Fibroblast of the aortic adventitia (primary cell): ENCODE results near the gene FHIT. TPM values are rescaled to one million over a fixed set of nuclear protein-coding genes. Genes with fewer than 3 reads are reported as not detected.

Experiments used
- DNase-seq: peaks from one replicate; pipeline ENCODE4 v3.0.0-alpha.2; 2010; ENCODE audit warnings: low read depth
- H3K4me3 ChIP-seq: 2 replicates; pipeline ENCODE4 v1.5.1; 2011; ENCODE audit warnings: low read depth, mild to moderate bottlenecking, control low read depth, low read length, moderate library complexity
- total RNA-seq: library from RNA; depleted of rRNA; stranded (reverse); fragments of >200 nt; gene quantifications from 2 replicates; pipeline ENCODE4 v1.2.3, GENCODE V29; 2012; ENCODE audit warnings: low replicate concordance
- TF ChIP-seq, protein P1 (sequence below): IDR thresholded peaks from 2 replicates; pipeline ENCODE4 v1.5.1; 2011; ENCODE audit warnings: mild to moderate bottlenecking, low read length, control low read depth, inconsistent platforms; ENCODE audit not compliant: insufficient read depth

The FHIT gene
- total RNA-seq, 1 donor, result 1.5 TPM

DNA sequence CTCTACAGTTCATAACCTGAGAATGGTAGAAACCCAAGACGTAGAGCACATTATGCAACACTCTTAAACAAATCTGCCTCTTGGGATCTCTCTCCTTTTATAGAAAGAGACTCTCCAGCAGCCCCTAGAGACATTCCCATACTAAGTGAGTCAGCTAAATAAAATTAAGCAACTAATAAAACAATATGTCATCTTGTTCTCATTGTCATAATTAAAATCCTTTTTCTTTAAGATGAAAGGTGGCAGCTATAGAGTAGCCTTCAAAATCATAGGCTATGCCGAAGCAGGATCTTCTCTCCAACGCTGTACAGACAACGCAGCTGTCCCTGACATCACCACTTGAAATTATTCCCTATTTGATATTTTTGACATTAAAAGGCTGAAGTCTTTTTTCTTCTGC lies 790.0 kb downstream of the FHIT start:
- DNase-seq, result no peak

DNA sequence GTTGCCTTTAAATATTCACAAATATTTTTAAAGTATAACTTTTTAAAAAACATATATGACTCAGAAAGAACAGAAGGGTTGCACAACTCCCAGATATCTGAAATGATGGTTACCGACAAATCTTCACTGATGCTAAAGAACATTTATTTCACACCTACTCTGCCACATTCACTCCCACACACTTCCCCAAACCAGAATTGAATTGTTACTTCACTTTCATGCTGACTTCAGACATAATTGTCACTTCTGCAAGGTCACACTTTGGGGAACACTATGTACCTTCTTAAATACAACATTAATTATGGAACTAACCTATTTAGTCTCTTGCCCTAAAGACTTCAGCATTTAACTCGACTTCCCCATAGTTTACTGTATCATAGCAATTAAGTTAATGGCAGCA lies 795.1 kb downstream of the FHIT start:
- DNase-seq, result no peak
- TF ChIP-seq, protein P1, sequence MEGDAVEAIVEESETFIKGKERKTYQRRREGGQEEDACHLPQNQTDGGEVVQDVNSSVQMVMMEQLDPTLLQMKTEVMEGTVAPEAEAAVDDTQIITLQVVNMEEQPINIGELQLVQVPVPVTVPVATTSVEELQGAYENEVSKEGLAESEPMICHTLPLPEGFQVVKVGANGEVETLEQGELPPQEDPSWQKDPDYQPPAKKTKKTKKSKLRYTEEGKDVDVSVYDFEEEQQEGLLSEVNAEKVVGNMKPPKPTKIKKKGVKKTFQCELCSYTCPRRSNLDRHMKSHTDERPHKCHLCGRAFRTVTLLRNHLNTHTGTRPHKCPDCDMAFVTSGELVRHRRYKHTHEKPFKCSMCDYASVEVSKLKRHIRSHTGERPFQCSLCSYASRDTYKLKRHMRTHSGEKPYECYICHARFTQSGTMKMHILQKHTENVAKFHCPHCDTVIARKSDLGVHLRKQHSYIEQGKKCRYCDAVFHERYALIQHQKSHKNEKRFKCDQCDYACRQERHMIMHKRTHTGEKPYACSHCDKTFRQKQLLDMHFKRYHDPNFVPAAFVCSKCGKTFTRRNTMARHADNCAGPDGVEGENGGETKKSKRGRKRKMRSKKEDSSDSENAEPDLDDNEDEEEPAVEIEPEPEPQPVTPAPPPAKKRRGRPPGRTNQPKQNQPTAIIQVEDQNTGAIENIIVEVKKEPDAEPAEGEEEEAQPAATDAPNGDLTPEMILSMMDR, result no peak
- no peak overlapping the region for H3K4me3 ChIP-seq

More for the DNA sequence above, 790.0 kb downstream of the FHIT start:
- TF ChIP-seq, protein P1, result no peak
- no peak overlapping the region for H3K4me3 ChIP-seq

DNA sequence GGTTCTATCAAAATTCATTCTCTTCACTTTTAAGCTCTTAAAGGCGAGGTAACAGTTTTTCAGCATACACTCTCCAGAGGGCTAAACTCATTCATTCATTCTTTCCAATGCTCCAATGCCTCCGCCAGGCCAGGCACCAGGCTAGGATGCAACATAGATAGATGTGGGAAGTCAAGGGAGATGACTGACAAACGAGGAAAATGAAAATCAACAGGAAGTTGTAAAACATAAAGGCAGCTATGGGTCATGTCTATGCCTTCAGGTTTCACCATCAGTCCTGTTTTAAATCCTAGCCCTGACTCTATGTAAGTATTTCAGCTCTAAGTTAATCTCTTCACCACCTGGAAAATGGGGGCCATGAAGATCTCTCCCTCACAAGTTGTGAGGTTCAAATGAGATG lies 797.9 kb downstream of the FHIT start:
- TF ChIP-seq, protein P1, result no peak
- no peak for DNase-seq
- no peak overlapping the region for H3K4me3 ChIP-seq

DNA sequence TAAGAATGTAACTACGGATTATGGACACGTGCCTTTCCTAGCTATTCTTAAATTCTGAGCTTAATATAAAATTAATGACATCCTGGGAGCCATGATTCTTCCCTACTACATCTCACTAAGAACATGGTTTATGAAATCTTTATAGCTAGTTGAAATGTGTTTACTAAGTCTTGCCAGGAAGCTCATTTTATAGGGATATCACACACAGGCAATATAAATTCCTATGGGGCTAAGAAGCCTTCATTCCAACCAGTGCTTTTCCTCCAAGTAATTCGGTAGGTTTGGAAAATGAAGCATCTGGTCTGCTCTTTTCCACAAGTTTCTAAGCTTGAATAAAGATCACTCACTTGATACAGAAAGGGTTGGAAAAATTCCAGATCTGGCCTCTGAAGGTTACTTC lies 802.6 kb downstream of the FHIT start:
- TF ChIP-seq, protein P1, result no peak
- no peak for DNase-seq

DNA sequence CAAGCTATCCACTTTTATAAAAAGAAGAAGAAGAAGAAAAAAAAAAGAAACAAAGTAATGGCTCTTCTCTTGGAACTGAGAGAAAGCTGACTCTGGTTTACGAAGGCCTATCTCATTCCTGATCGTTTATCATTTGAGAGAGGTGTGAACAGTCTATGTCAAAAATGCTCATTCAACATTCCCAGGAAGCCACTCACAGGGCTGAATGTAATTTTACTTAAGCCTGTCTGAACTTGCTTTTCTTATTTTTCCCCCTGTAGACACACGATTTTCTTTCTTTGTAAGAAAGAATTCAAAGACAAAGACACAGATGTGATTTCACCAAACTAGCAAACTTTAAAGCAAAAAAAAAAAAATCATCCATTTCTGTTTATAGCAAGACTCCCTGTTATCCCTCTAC lies 805.8 kb downstream of the FHIT start:
- TF ChIP-seq, protein P1, result no peak
- DNase-seq, result no peak
- no peak overlapping the region for H3K4me3 ChIP-seq

More for the DNA sequence above, 802.6 kb downstream of the FHIT start:
- H3K4me3 ChIP-seq, result no peak overlapping the region

DNA sequence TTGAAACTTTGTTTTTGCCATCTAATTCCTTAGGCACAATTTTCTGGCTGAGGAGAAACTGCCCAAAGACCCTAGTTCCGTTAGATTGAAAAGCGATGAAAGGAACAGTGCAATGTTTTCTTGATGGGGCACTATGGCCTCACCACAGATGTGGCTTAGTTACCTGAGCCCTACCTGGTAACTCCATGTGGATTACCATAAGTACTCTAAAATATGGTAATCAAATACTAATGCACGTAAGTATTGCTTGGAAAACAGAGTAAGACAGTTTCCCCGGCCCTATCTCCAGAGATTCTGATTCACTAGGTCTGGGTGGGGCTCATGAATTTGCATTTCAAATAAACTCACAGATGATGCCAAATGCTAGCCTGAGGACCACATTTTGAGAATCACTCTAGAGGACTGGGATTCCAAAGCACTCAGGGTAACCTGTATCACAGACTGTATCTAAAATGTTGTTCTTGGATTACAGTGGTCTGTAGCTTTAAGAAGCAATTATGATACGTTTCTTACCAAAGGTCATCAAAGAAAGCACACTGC lies 806.3 kb downstream of the FHIT start:
- no peak for DNase-seq
- TF ChIP-seq, protein P1, result no peak
- H3K4me3 ChIP-seq, result no peak overlapping the region

DNA sequence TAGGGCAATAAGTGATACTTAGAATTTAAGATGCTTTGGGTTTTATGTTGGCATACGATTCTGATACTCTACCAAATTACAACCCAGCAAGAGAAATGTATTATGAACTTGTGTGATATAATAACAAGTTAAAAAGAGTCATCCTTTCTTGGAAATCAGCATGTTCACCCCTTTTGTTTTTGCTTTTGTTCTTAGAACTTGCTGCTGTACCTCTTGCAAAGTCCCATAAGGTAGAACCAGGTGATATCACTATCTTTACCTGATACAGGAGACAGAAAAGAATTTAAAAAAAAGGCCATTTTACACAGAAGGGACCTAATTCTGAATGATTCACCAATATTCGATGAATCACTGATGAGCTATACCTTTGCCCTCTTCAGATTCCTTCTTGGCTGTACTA lies 810.4 kb downstream of the FHIT start:
- no peak overlapping the region for H3K4me3 ChIP-seq
- TF ChIP-seq, protein P1, result no peak
- no peak for DNase-seq
